Astrocyte (in vitro differentiated cells and primary cell): ENCODE measurements around the gene PARD3B.

Experiments used
- CTCF ChIP-seq: IDR thresholded peaks from 2 replicates; pipeline ENCODE4 v1.5.1; 2011; ENCODE audit warnings: low read depth, mild to moderate bottlenecking, inconsistent platforms, low read length, moderate library complexity; ENCODE audit not compliant: insufficient read depth
- EZH2 ChIP-seq: IDR thresholded peaks from 2 replicates; pipeline ENCODE4 v1.6.1; 2012; ENCODE audit warnings: mild to moderate bottlenecking, low read length, inconsistent platforms; ENCODE audit not compliant: insufficient read depth

GRCh38 chr2:205411558-205411957 lies 866.3 kb downstream of the PARD3B start:
- no peak for TF ChIP-seq EZH2
- no peak for TF ChIP-seq CTCF
